H9 (cell line): ENCODE data around the gene VPS16. TPM values are rescaled to one million over a fixed set of nuclear protein-coding genes. Genes with fewer than 3 reads are reported as not detected.

Source experiments
- DNase-seq: peaks from one replicate; pipeline ENCODE4 v3.0.0-alpha.2; 2017
- H2AFZ ChIP-seq: one replicate; pipeline ENCODE4 v1.6.1; 2013; ENCODE audit warnings: mild to moderate bottlenecking, low read length, control low read depth, moderate library complexity
- H2AK5ac ChIP-seq: 2 replicates; pipeline ENCODE4 v1.6.1; 2013; ENCODE audit warnings: low read length, control low read depth, mixed read lengths; ENCODE audit not compliant: insufficient read length
- H2BK120ac ChIP-seq: one replicate; pipeline ENCODE4 v1.6.1; 2013; ENCODE audit warnings: low read depth, mild to moderate bottlenecking, low read length, control low read depth, inconsistent platforms; ENCODE audit not compliant: poor library complexity, severe bottlenecking
- H2BK12ac ChIP-seq: 2 replicates; pipeline ENCODE4 v1.6.1; 2013; ENCODE audit warnings: low read length, control low read depth, mixed read lengths, low read depth; ENCODE audit not compliant: insufficient read length
- H2BK15ac ChIP-seq: 2 replicates; pipeline ENCODE4 v1.6.1; 2013; ENCODE audit warnings: low read depth, low read length, control low read depth
- H2BK20ac ChIP-seq: one replicate; pipeline ENCODE4 v1.6.1; 2013; ENCODE audit warnings: low read depth, mild to moderate bottlenecking, low read length, control low read depth, inconsistent platforms; ENCODE audit not compliant: poor library complexity, severe bottlenecking
- H2BK5ac ChIP-seq: 2 replicates; pipeline ENCODE4 v1.6.1; 2013; ENCODE audit warnings: low read length, control low read depth, mixed read lengths; ENCODE audit not compliant: insufficient read length
- H3K14ac ChIP-seq: 2 replicates; pipeline ENCODE4 v1.6.1; 2013; ENCODE audit warnings: low read length, control low read depth; ENCODE audit not compliant: insufficient read depth
- H3K18ac ChIP-seq: 2 replicates; pipeline ENCODE4 v1.6.1; 2013; ENCODE audit warnings: low read depth, mild to moderate bottlenecking, mixed read lengths, low read length, control low read depth; ENCODE audit not compliant: insufficient read length
- H3K23ac ChIP-seq: 2 replicates; pipeline ENCODE4 v1.6.1; 2013; ENCODE audit warnings: low read length, control low read depth, mixed read lengths, low read depth; ENCODE audit not compliant: insufficient read length
- H3K23me2 ChIP-seq: 2 replicates; pipeline ENCODE4 v1.6.1; 2013; ENCODE audit warnings: low read depth, mild to moderate bottlenecking, mixed read lengths, low read length, control low read depth; ENCODE audit not compliant: insufficient read length, poor library complexity, severe bottlenecking
- H3K27ac ChIP-seq: 2 replicates; pipeline ENCODE4 v1.5.1; 2013; ENCODE audit warnings: low read length, control low read depth, mixed read lengths, low read depth; ENCODE audit not compliant: insufficient read length
- H3K27me3 ChIP-seq: 2 replicates; pipeline ENCODE4 v1.6.1; 2013; ENCODE audit warnings: low read length, control low read depth, inconsistent platforms; ENCODE audit not compliant: insufficient read depth
- H3K4ac ChIP-seq: 2 replicates; pipeline ENCODE4 v1.6.1; 2013; ENCODE audit warnings: low read depth, mild to moderate bottlenecking, control low read depth, inconsistent platforms, low read length, moderate library complexity
- H3K4me1 ChIP-seq: 2 replicates; pipeline ENCODE4 v1.6.1; 2013; ENCODE audit warnings: low read length, control low read depth, inconsistent platforms; ENCODE audit not compliant: insufficient read depth
- H3K4me2 ChIP-seq: 2 replicates; pipeline ENCODE4 v1.6.1; 2013; ENCODE audit warnings: low read length, control low read depth, mixed read lengths; ENCODE audit not compliant: insufficient read length, insufficient read depth
- H3K56ac ChIP-seq: 2 replicates; pipeline ENCODE4 v1.6.1; 2013; ENCODE audit warnings: low read depth, mild to moderate bottlenecking, mixed read lengths, low read length, control low read depth; ENCODE audit not compliant: insufficient read length
- H3K79me1 ChIP-seq: 2 replicates; pipeline ENCODE4 v1.6.1; 2013; ENCODE audit warnings: low read depth, mild to moderate bottlenecking, moderate library complexity, low read length, control low read depth, inconsistent platforms; ENCODE audit not compliant: insufficient read depth, poor library complexity, severe bottlenecking
- H3K79me2 ChIP-seq: 2 replicates; pipeline ENCODE4 v1.6.1; 2013; ENCODE audit warnings: low read length, control low read depth, inconsistent platforms; ENCODE audit not compliant: insufficient read depth
- H3K9ac ChIP-seq: 2 replicates; pipeline ENCODE4 v1.6.1; 2013; ENCODE audit warnings: low read length, control low read depth, mixed read lengths; ENCODE audit not compliant: insufficient read length; ENCODE audit errors: extremely low read depth
- H3K9me3 ChIP-seq: one replicate; pipeline ENCODE4 v1.6.1; 2013; ENCODE audit warnings: low read depth, low read length, inconsistent platforms; ENCODE audit not compliant: control insufficient read depth
- H3T11ph ChIP-seq: one replicate; pipeline ENCODE4 v1.6.1; 2013; ENCODE audit warnings: mild to moderate bottlenecking, low read length, control low read depth, inconsistent platforms
- H4K20me1 ChIP-seq: one replicate; pipeline ENCODE4 v1.6.1; 2013; ENCODE audit not compliant: control insufficient read depth, insufficient read length, insufficient read depth
- H4K5ac ChIP-seq: 2 replicates; pipeline ENCODE4 v1.6.1; 2013; ENCODE audit warnings: low read depth, mild to moderate bottlenecking, mixed read lengths, low read length, control low read depth; ENCODE audit not compliant: insufficient read length
- H4K8ac ChIP-seq: replicated peaks from 2 replicates; pipeline ENCODE4 v1.6.1; 2013; ENCODE audit warnings: low read length, control low read depth, mixed read lengths, low read depth; ENCODE audit not compliant: insufficient read length
- H4K91ac ChIP-seq: 2 replicates; pipeline ENCODE4 v1.6.1; 2013; ENCODE audit warnings: low read depth, mild to moderate bottlenecking, moderate library complexity, mixed read lengths, low read length, control low read depth; ENCODE audit not compliant: insufficient read length
- H3K27ac Mint-ChIP-seq, 3 experiments: 2 replicates in 2 of 3; 3 replicates in 1 of 3; pipeline ENCODE4 v1.8.0; 2020 to 2021; ENCODE audit warnings: mixed read lengths in 3 of 3, mild to moderate bottlenecking in 1 of 3, moderate library complexity in 1 of 3
- H3K27me3 Mint-ChIP-seq: 2 replicates; pipeline ENCODE4 v1.8.0; 2021; ENCODE audit warnings: low read depth, mild to moderate bottlenecking, moderate library complexity, mixed read lengths
- H3K36me3 Mint-ChIP-seq, 3 experiments: 2 replicates in 2 of 3; 3 replicates in 1 of 3; pipeline ENCODE4 v1.8.0; 2020 to 2021; ENCODE audit warnings: low read depth in 3 of 3, mixed read lengths in 3 of 3; ENCODE audit not compliant: insufficient read depth in 1 of 3
- H3K4me1 Mint-ChIP-seq, 2 experiments: 2 replicates each; pipeline ENCODE4 v1.8.0; 2020; ENCODE audit warnings: mixed read lengths in 2 of 2
- H3K4me3 Mint-ChIP-seq, 2 experiments: 2 replicates in 1 of 2; 3 replicates in 1 of 2; pipeline ENCODE4 v1.8.0; 2020 to 2021; ENCODE audit warnings: mild to moderate bottlenecking in 2 of 2, mixed read lengths in 2 of 2, moderate library complexity in 1 of 2
- H3K9me3 Mint-ChIP-seq, 2 experiments: 2 replicates in 1 of 2; 3 replicates in 1 of 2; pipeline ENCODE4 v1.8.0; 2020; ENCODE audit warnings: mild to moderate bottlenecking in 2 of 2, mixed read lengths in 2 of 2, moderate library complexity in 1 of 2
- CTCF ChIP-seq: fragments of 200-600 bp; sonication (generic); conservative IDR thresholded peaks from 3 replicates; pipeline ENCODE4 v1.8.0; 2021; ENCODE audit warnings: antibody characterized with exemption, mild to moderate bottlenecking
- WGBS: extraction: QIAGEN DNeasy Blood & Tissue Kit; methylation state at CpG from one replicate; pipeline ENCODE4 v1.1.7; 2013; ENCODE audit warnings: missing lambda C conversion rate, low lambda C conversion rate, mixed read lengths; ENCODE audit not compliant: insufficient read length; ENCODE audit errors: extremely low coverage; 5-methylcytosine and 5-hydroxymethylcytosine counted together
- total RNA-seq: library from RNA; stranded (reverse); gene quantifications from 2 replicates; pipeline ENCODE4 v1.2.1, GENCODE V29; 2021

VPS16 gene
- total RNA-seq, 1 experiment from 2014 or later: 32.1 TPM

- no peak overlapping the region for H3K23ac ChIP-seq
- H2BK5ac ChIP-seq: no peak overlapping the region
- no peaks in the 10 kb centered on the region for H3K36me3 Mint-ChIP-seq
- no peak overlapping the region for H4K91ac ChIP-seq
- no peaks in the 10 kb centered on the region for H3K27me3 Mint-ChIP-seq
- no peak overlapping the region for H3K56ac ChIP-seq
- no peak overlapping the region for H2AK5ac ChIP-seq
- peaks cover 20% of the 10 kb centered on the region for H3K79me2 ChIP-seq
- H3K9me3 ChIP-seq: no peaks in the 10 kb centered on the region
- H3K4me1 Mint-ChIP-seq: no peaks in the 10 kb centered on the region
- H3K4me3 Mint-ChIP-seq: no peak overlapping the region
- H4K20me1 ChIP-seq: no peaks in the 10 kb centered on the region
- no peak overlapping the region for H3K9ac ChIP-seq
- no peak overlapping the region for H2AFZ ChIP-seq
- no peak overlapping the region for H4K8ac ChIP-seq
- no peaks in the 10 kb centered on the region for H3K4me1 ChIP-seq
- no peak overlapping the region for H3K4me2 ChIP-seq
- H3K27me3 ChIP-seq: no peaks in the 10 kb centered on the region
- no peak overlapping the region for H2BK120ac ChIP-seq
- no peak overlapping the region for H3K18ac ChIP-seq
- H3K79me1 ChIP-seq: peaks cover 14% of the 10 kb centered on the region
- H3K4ac ChIP-seq: no peak overlapping the region
- H2BK15ac ChIP-seq: no peak overlapping the region
- no peak overlapping the region for H4K5ac ChIP-seq
- no peaks in the 10 kb centered on the region for H3K23me2 ChIP-seq
- no peak overlapping the region for H2BK20ac ChIP-seq
- no peak overlapping the region for H3K27ac Mint-ChIP-seq
- DNase-seq: no peak
- H3K14ac ChIP-seq: no peak overlapping the region
- no peaks in the 10 kb centered on the region for H3K9me3 Mint-ChIP-seq
- H3T11ph ChIP-seq: no peak overlapping the region
- H2BK12ac ChIP-seq: no peak overlapping the region
- no peak overlapping the region for H3K27ac ChIP-seq
- TF ChIP-seq CTCF: no peak
- WGBS: no CpG with 5 or more reads among the region's 3 CpGs
Observed at GRCh38 chr20:2887715-2888114, 47.2 kb downstream of the VPS16 start.
